ENCODE data around the gene RBMS3. TPM values are rescaled to one million over a fixed set of nuclear protein-coding genes. Genes with fewer than 3 reads are reported as not detected.

The RBMS3 gene
- total and polyA plus RNA-seq, 2 experiments from 2014 or later, result 3.2 to 7.4 TPM

DNA sequence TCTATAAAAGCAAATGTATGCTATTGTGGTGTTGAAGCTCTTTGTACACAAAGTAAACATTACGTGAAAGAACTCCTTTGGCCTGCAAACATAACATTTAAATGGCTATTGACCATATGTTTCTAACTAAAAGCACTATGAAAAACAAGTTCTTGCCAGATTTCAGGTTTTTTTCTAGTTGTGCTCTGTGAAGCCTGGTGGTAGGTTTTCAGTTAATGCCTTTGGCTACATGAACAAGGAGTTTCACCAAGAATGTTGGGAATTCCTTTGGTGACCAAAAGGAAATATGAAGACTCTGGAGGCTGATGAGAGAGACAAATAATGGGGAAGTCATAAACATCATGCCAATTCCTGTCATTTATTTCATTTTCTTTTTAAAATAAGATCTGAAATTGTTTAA lies 66.0 kb downstream of the RBMS3 start:
- H3K9me3 Mint-ChIP-seq, result no peaks in the 10 kb centered on the region
- peak overlapping the region; percentile 72 for H3K27ac Mint-ChIP-seq
- Histone ChIP-seq H3K79me2 (replicated peaks; ENCODE audit: insufficient read depth) (no peaks in the 10 kb centered on the region), H3K4me2 (no peak overlapping the region; the same call in 1 of the 2 replicates), H3K27ac (ENCODE audit: low read depth) (peak overlapping the region; percentile 91), H3F3A (replicated peaks; ENCODE audit: low read depth) (no peaks in the 10 kb centered on the region), H4K20me1 (replicated peaks; ENCODE audit: insufficient read depth) (no peaks in the 10 kb centered on the region), H3K4me3 (no peak overlapping the region), H3K9me2 (ENCODE audit: insufficient read depth) (peaks cover 5% of the 10 kb centered on the region; the same call in 1 of the 2 replicates), H3K4me1 (ENCODE audit: insufficient read depth) (peaks cover 56% of the 10 kb centered on the region), H3K36me3 (ENCODE audit: insufficient read depth) (no peaks in the 10 kb centered on the region), H3K27me3 (ENCODE audit: insufficient read depth) (no peaks in the 10 kb centered on the region), H2AFZ (no peak overlapping the region)
- no peaks in the 10 kb centered on the region for H3K27me3 Mint-ChIP-seq (ENCODE audit: insufficient read depth, low read depth, poor library complexity)
- no peaks in the 10 kb centered on the region for H3K36me3 Mint-ChIP-seq (ENCODE audit: low read depth)
- ATAC-seq, result peak; percentile 50
- H3K4me3 Mint-ChIP-seq, result no peak overlapping the region
- no peak for TF ChIP-seq ZNF462 (CRISPR knock-in tag; IDR thresholded peaks at IDR 0.05)
- TF ChIP-seq REST (IDR thresholded peaks at IDR 0.05; ENCODE audit: unreplicated experiment), result no peak
- TF ChIP-seq CTCF (conservative IDR thresholded peaks at IDR 0.05; ENCODE audit: low read depth in 2 of 2), result no peak
- TF ChIP-seq ZNF114 (CRISPR knock-in tag; IDR thresholded peaks at IDR 0.05), result no peak
- TF ChIP-seq ZNF331 (CRISPR knock-in tag; IDR thresholded peaks at IDR 0.05; ENCODE audit: low read depth), result no peak
- no peak for TF ChIP-seq EZH2 (IDR thresholded peaks at IDR 0.05; ENCODE audit: low read depth, unreplicated experiment)
- no peak for TF ChIP-seq STAT1 (IDR thresholded peaks at IDR 0.05; ENCODE audit: unreplicated experiment)
- no peak for TF ChIP-seq POLR2AphosphoS5 (IDR thresholded peaks at IDR 0.05; ENCODE audit: low read depth)
- TF ChIP-seq JUNB (IDR thresholded peaks at IDR 0.05; ENCODE audit: unreplicated experiment), result no peak
- no peak; the same call in 1 of the 2 replicates for TF ChIP-seq NANOG (IDR thresholded peaks at IDR 0.05; ENCODE audit: borderline replicate concordance)
- peak; percentile 69 for DNase-seq (ENCODE audit: low spot score)
- H3K4me1 Mint-ChIP-seq, result peaks cover 56% of the 10 kb centered on the region
